ENCODE data around the gene FMNL1.
A peak's percentile ranks its signal among the peaks of the same experiment; 100 is the strongest.

Gene FMNL1

GRCh38 chr17:45279898-45280297 is 58.2 kb downstream of the FMNL1 start:
- DNase-seq (ENCODE audit: low spot score): no peak

GRCh38 chr17:45282683-45283644 is 61.3 kb downstream of the FMNL1 start:
- no peak for DNase-seq (ENCODE audit: low spot score)

DNA sequence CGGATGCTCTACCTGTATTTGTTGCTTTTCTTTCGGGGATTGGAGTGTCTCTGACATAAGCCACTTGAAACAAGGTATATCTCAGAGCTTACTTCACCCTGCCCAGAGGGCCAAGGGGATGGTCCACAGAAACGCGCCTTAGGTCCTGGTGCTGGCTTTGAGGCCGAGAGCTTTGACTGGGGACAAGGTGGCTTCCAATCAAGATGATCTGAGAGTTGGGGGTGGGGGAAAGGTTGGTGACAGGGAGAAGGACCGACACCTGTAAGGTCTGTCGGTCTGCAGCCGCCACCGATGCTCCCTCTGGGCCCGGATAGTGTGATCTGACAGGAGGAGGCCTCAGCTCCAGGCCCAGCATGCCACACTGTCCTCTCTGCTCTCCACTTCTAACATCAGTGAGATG is 62.0 kb downstream of the FMNL1 start:
- no peak for DNase-seq (ENCODE audit: low spot score)

- peak; percentile 34 for DNase-seq (ENCODE audit: low spot score)
These were observed 62.8 kb downstream of the FMNL1 start for GRCh38 chr17:45284176-45285140.

GRCh38 chr17:45286286-45286685 is 64.6 kb downstream of the FMNL1 start:
- no peak for DNase-seq (ENCODE audit: low spot score)

DNA sequence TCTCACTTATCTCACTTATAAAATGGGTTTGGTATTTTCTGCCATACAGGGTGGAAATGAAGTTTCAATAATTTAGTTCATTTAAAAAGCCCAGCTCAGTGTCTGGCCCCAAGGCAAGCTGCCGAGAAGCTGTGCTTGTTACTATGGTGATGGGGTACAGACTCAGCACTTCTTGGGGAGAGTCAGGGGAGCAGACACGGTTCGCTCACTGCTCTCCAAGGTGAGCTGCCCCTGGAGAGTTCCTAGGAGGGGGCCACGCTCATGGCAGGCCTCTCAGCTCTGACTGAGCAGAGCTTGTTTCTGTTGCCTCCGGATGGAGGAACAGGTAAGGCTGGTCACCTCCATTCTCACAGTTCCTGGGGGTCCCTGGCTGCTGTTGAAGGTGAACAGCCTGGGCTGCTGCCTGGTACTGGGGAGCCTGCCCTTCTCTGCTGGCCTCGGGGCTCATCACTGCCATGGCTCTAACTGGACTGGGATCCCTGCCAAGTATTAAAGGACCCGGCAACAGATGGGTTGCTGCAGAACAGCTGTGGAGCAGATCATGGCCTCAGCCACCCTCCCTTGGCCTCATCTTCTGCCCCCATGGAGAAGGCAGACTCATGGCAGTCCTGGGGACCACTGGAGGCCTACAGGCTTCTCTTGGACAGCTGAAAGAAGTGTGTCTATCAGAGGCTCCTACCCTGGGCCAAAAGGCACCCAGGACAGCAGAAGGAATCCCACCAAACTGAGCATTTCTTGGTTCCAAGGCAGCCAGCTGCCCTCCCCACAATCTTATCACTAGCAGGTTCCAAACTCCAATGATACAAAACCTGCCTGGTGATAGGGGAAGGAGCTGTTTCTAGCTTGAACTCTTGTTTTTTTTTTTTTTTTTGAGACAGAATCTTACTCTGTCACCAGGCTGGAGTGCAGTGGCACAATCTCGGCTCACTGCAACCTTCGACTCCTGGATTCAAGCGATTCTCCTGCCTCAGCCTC is 66.1 kb downstream of the FMNL1 start:
- DNase-seq (ENCODE audit: low spot score): no peak

DNA sequence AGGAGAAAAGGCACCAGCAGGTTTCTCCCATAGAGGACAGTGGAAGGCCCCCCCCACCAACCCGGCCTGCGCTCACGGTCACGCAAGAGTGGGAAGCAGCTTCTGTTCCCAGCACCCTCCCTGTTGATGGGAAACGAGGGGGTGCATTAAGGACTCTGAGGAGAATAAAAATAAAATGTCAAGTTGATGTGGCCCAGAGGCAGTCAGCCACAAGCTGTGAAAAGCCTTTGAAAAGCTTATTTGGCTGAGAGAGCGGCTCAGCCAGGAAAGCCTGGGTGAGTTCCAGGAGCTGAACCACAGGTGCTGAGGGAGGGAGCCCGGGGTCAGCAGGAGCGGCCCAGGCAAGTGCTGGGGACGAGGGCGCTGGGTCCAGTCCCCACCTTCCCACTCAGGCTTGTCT is 67.1 kb downstream of the FMNL1 start:
- no peak for DNase-seq (ENCODE audit: low spot score)

DNA sequence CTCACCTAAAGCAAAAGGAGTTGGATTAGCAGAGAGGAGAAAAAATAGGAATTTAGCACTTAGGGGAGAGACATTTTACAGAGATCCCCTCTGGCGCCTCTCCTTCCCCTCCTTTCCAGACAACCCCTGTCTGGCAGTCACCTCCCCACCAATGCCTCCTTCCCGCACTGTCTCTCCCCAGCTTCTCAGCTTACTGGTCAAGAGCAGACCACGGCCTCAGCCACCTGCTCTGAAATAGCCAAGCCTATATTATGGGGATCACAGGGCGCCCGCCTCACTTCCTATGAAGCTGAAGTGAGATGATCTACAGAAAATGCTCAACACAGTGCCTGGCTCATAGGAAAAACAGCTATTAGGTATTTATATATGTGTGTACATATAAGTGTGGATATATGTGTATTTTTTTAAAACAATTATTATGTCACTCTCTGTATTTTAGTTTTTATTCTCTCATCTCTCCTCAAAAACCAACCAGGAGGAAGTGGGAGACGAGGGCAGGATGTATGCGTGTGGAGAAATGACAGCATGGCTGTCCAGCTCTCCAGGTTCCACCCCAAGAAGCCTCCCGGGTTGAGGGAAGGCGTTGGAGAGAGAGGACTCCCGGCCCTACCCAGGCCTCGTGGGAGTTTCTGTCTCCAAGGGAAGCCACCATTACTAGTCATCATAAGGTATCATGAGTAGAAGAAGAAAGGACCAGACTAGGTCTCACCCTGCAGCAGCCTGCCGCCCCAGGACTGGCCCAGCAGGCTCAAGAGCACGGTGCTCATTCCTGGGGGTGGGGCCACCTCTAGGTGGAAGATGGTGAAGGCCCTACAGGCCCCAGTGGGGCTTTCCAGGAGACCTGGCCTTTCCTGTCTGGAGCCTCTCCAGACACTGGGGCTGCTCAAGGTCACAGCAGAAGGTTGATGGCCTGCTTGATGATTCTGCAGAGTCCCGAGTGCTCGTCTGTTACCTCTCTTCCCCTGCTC is 67.9 kb downstream of the FMNL1 start:
- no peak for DNase-seq (ENCODE audit: low spot score)

DNA sequence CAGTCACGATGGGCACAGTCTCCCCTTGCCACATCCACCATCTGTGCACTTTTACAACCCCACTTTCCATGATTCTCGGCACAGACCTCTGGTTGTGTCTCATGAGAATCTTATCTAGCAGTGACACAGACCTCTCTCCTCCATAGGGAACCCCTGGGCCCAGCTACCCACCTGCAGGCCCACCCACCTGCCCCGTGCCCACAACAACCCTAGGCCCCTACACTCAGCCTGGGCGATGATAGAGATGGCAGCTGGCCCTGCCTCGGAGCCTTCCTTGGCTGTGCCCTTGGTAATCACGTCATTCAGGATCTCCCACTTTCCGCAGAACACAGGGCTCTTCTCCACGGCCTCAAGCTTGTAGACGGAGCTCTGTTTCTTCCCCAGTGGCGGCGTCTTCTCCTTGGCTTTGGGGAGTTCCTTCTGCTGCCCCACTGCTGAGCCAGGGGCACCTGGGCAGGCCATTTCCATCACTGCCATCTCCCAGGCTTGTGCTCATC is 68.6 kb downstream of the FMNL1 start:
- DNase-seq (ENCODE audit: low spot score): no peak

GRCh38 chr17:45291171-45291805 is 69.6 kb downstream of the FMNL1 start:
- no peak for DNase-seq (ENCODE audit: low spot score)

DNA sequence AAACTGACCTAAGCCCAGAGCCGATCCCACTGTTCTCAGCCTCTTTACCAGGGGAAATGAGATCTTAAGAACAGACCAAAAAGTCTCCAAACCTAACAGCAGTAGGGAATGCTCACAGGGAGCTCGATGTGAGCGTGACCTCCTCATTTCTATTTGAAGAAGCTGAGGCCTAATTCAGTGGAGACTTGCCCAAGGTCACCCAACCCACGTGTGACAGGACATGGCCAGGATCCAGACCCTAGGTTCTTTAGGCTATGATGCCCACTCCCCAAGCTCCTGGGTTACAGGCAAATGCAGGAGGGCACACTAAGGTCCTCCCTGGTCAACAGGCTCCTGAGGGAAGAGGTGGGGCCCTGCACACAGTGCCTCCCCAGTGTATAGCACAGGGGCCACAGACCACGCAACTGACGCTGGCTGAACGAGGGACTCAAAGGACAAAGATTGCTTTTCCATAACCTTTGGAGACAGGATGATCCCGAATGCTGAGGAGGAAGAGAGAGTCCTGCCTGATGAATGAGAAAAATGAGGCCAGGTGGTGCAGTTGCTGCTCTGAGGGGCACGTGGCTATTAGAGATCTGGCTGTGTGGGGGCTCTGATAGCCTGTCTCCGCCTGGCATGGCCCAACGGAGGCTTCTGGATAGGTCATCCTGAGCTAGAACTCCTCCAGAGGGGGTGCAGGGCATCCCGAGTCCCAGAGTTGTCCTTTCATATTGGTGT is 71.2 kb downstream of the FMNL1 start:
- no peak for DNase-seq (ENCODE audit: low spot score)

DNA sequence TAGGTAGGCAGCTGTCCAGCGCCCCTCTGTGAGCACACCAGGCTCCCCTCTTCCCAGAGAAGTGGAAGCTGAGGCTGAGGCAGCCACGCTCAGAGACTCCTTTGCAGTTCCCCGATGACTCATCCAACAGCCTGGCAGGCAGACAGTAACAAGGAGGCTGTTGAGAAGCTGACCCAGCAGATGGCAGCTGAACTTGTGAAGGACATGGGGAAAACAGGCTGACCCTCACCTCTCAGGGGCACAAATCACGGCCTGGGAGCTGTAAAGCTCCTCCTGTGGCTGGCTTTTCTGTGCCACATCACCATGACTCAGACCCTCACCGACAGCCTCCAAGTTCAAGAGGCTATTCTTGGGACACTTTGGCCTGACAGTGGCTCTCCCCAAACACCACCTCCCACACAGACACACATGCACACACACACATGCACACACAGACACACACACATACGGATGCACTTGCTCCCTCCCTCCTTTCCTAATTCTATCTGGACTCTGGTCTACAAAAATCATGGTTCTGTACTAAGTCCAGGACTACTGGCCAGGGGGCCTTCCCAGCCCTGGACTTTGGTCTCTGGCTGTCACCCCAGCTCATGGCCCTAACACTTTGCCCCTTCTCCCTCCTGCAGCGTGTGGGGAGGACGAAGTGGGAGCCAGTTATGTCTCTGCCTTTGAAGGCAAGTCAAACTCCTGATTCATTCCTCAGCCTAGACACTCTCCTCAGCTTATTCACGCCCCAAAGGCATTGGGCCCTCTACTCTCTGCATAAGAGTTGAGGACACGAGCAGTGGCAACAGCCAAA is 71.9 kb downstream of the FMNL1 start:
- DNase-seq (ENCODE audit: low spot score): no peak

- no peak for DNase-seq (ENCODE audit: low spot score)
These were observed 72.8 kb downstream of the FMNL1 start for GRCh38 chr17:45294506-45294905.

DNA sequence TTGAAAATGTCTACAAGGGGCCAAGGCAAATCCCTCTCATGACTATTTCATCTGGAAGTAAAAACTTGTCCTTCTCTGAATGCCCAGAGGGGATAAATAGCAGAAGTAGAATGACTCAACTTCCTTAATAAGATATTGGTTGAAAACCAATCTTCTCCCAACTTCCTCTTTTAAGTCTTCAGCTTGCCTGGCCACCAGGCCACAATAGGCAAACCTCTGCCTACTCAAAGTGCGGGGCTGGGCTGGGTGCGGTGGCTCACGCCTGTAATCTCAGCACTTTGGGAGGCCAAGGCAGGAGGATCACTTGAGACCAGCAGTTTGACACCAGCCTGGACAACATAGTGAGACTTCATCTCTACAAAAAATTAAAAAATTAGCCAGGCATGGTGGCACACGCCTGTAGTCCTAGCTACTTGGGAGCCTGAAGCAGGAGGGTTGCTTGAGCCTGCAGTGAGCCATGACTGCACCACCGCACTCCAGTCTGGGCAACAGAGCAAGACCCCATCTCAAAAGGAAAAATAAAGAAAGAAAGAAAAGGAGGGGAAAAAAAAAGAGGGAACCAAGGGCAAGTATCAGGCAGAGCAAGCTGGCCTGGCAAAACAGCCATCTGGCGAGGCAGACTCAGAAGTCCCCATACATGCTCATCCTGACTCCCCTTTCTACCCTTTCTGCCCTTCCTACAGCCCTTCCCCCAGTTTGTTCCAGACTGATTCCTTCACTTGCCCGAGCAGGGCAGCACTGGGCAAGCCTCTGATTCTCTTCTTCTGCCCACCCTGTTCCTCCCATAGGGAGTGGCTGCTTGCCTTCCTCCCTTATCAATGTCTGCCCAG is 74.5 kb downstream of the FMNL1 start:
- peak; percentile 74 for DNase-seq (ENCODE audit: low spot score)

DNA sequence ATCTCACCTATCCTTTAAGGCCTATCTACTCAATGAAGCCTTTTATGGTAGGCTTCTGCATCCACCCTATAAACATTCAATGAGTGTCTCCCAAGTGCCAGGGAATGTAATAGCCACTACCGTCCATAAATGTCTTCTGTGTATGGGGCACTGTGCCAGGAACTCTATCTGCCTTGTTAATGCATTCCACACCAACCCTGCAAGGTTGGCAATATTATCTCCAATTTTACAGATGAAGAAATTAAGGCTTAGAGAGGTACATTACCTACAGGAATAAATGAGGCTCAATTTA is 75.1 kb downstream of the FMNL1 start:
- no peak for DNase-seq (ENCODE audit: low spot score)

All from germinal center (tissue), 1 donor.